Tibial nerve (tissue), 4 donors: ENCODE measurements around the gene MTUS2. TPM values are rescaled to one million over a fixed set of nuclear protein-coding genes. Genes with fewer than 3 reads are reported as not detected.

ENCODE experiments used
- DNase-seq, 2 donors: peaks; one replicate each; pipeline ENCODE4 v3.0.0-alpha.2; 2019; ENCODE audit warnings: low spot score in 2 of 2
- H3K27ac ChIP-seq, 4 donors: fragments of 200-600 bp; sonication (generic) in 3 of 4; one replicate each; pipeline ENCODE4 v1.5.1; 2017 to 2019; ENCODE audit warnings: mild to moderate bottlenecking in 1 of 4
- H3K27me3 ChIP-seq, 2 donors: fragments of 200-600 bp; sonication (generic) in 1 of 2; one replicate each; pipeline versions ENCODE4 v1.5.1 to v1.6.0; 2017 to 2019
- H3K36me3 ChIP-seq, 3 donors: fragments of 200-600 bp; sonication (generic); one replicate each; pipeline ENCODE4 v1.5.1; 2018 to 2019
- H3K4me1 ChIP-seq, 4 donors: fragments of 200-600 bp; sonication (generic) in 3 of 4; one replicate each; pipeline ENCODE4 v1.5.1; 2017 to 2019
- H3K4me3 ChIP-seq, 4 donors: fragments of 200-600 bp; sonication (generic) in 3 of 4; one replicate each; pipeline ENCODE4 v1.5.1; 2017 to 2019; ENCODE audit warnings: mild to moderate bottlenecking in 1 of 4, moderate library complexity in 1 of 4
- H3K9me3 ChIP-seq, 4 donors: fragments of 200-600 bp; sonication (generic) in 3 of 4; one replicate each; pipeline ENCODE4 v1.5.1; 2017 to 2019
- CTCF ChIP-seq, 5 experiments: fragments of 200-600 bp in 3 of 5; fragments of 450-650 bp in 2 of 5; sonication (generic) in 3 of 5; IDR thresholded peaks; one replicate each; pipeline ENCODE4 v1.5.1; 2016 to 2019; ENCODE audit warnings: antibody characterized with exemption in 5 of 5, mild to moderate bottlenecking in 3 of 5, moderate library complexity in 2 of 5
- EP300 ChIP-seq, 2 donors: sonication (generic); formaldehyde crosslinking; IDR thresholded peaks; one replicate each; pipeline ENCODE4 v1.6.1; 2017; ENCODE audit warnings: antibody characterized with exemption in 2 of 2, mild to moderate bottlenecking in 1 of 2
- POLR2A ChIP-seq, 2 donors: fragments of 450-650 bp; IDR thresholded peaks; one replicate each; pipeline ENCODE4 v1.6.1; 2017; ENCODE audit warnings: antibody characterized with exemption in 2 of 2, mild to moderate bottlenecking in 2 of 2, moderate library complexity in 2 of 2
- WGBS, 2 donors: methylation state at CpG; one replicate each; pipeline ENCODE4 v1.1.5; 2018; 5-methylcytosine and 5-hydroxymethylcytosine counted together
- total RNA-seq, 4 donors: library from RNA; depleted of rRNA; stranded (reverse); fragments of >200 nt; gene quantifications; one replicate each; pipeline ENCODE4 v1.1.0, GENCODE V29; 2016

MTUS2 gene
- total RNA-seq, 4 donors from 2014 or later = 0.20 TPM; not detected in 3

- no peak overlapping the region for H3K27ac ChIP-seq
- H3K4me1 ChIP-seq = no peaks in the 10 kb centered on the region
- H3K36me3 ChIP-seq = no peaks in the 10 kb centered on the region
- no peak for DNase-seq
- TF ChIP-seq CTCF (IDR thresholded peaks at IDR 0.05) (no peak), POLR2A (IDR thresholded peaks at IDR 0.05) (no peak), EP300 (IDR thresholded peaks at IDR 0.05) (no peak)
- no peaks in the 10 kb centered on the region for H3K9me3 ChIP-seq
- H3K4me3 ChIP-seq = no peak overlapping the region
- H3K27me3 ChIP-seq = no peaks in the 10 kb centered on the region
- WGBS, 2 donors = 19 to 25% methylated on average over 5 of the region's 5 CpGs
Measured at GRCh38 chr13:29317828-29318227, 497.7 kb downstream of the MTUS2 start.

GRCh38 chr13:29318741-29319140 lies 498.6 kb downstream of the MTUS2 start:
- Histone ChIP-seq H3K4me3 (no peak overlapping the region), H3K27ac (no peak overlapping the region), H3K4me1 (no peaks in the 10 kb centered on the region), H3K9me3 (no peaks in the 10 kb centered on the region), H3K36me3 (no peaks in the 10 kb centered on the region), H3K27me3 (no peaks in the 10 kb centered on the region)
- WGBS, 2 donors = 31 to 36% methylated on average over 6 of the region's 6 CpGs
- TF ChIP-seq EP300 (IDR thresholded peaks at IDR 0.05) (no peak), POLR2A (IDR thresholded peaks at IDR 0.05) (no peak), CTCF (IDR thresholded peaks at IDR 0.05) (no peak)
- no peak for DNase-seq

- TF ChIP-seq CTCF (IDR thresholded peaks at IDR 0.05) (no peak), EP300 (IDR thresholded peaks at IDR 0.05) (no peak), POLR2A (IDR thresholded peaks at IDR 0.05) (no peak)
- Histone ChIP-seq H3K4me3 (no peak overlapping the region), H3K27ac (no peak overlapping the region), H3K4me1 (no peaks in the 10 kb centered on the region), H3K27me3 (no peaks in the 10 kb centered on the region), H3K36me3 (no peaks in the 10 kb centered on the region), H3K9me3 (no peaks in the 10 kb centered on the region)
- 68 to 73% methylated on average over 9 of the region's 9 CpGs for WGBS, 2 donors
- no peak for DNase-seq
Measured at GRCh38 chr13:29319451-29319850, 499.3 kb downstream of the MTUS2 start.

GRCh38 chr13:29323954-29324353 lies 503.8 kb downstream of the MTUS2 start:
- H3K4me3 ChIP-seq = no peak overlapping the region
- H3K9me3 ChIP-seq = no peaks in the 10 kb centered on the region
- no peak for TF ChIP-seq EP300 (IDR thresholded peaks at IDR 0.05)
- no peak for TF ChIP-seq POLR2A (IDR thresholded peaks at IDR 0.05)
- no peak for TF ChIP-seq CTCF (IDR thresholded peaks at IDR 0.05)
- no peak overlapping the region for H3K27ac ChIP-seq
- no peaks in the 10 kb centered on the region for H3K36me3 ChIP-seq
- no peaks in the 10 kb centered on the region for H3K4me1 ChIP-seq
- no peaks in the 10 kb centered on the region for H3K27me3 ChIP-seq
- DNase-seq = no peak
- WGBS, 2 donors = 73% methylated on average over 9 of the region's 9 CpGs

- no peak for TF ChIP-seq EP300 (IDR thresholded peaks at IDR 0.05)
- TF ChIP-seq CTCF (IDR thresholded peaks at IDR 0.05) = no peak
- no peak for TF ChIP-seq POLR2A (IDR thresholded peaks at IDR 0.05)
- no peak overlapping the region for H3K27ac ChIP-seq
Measured at GRCh38 chr13:29324601-29325000, 504.5 kb downstream of the MTUS2 start.

More at GRCh38 chr13:29324601-29325000, 504.5 kb downstream of the MTUS2 start:
- H3K27me3 ChIP-seq = no peaks in the 10 kb centered on the region
- DNase-seq = no peak
- no peaks in the 10 kb centered on the region for H3K9me3 ChIP-seq
- H3K4me1 ChIP-seq = no peaks in the 10 kb centered on the region
- 42 to 77% methylated on average over 1 of the region's 1 CpG for WGBS, 2 donors
- no peaks in the 10 kb centered on the region for H3K36me3 ChIP-seq
- no peak overlapping the region for H3K4me3 ChIP-seq
